SK-N-MC (cell line): ENCODE data around the gene SYDE1.
A peak's percentile ranks its signal among the peaks of the same experiment; 100 is the strongest.

Experiments
- DNase-seq: peaks from one replicate; pipeline ENCODE4 v3.0.0-alpha.2; 2011; ENCODE audit warnings: low read depth, low spot score
- H3K27ac ChIP-seq: fragments of 200-600 bp; sonication (generic); 2 replicates; pipeline ENCODE4 v1.5.1; 2016; ENCODE audit warnings: mixed run types
- H3K36me3 ChIP-seq: fragments of 200-600 bp; sonication (generic); 2 replicates; pipeline ENCODE4 v1.6.1; 2017; ENCODE audit warnings: antibody characterized with exemption, low read length, mixed read lengths; ENCODE audit not compliant: insufficient read depth
- H3K4me3 ChIP-seq: fragments of 200-600 bp; sonication (generic); 2 replicates; pipeline ENCODE4 v1.5.1; 2016
- H3K9ac ChIP-seq: fragments of 200-600 bp; sonication (generic); 2 replicates; pipeline ENCODE4 v1.8.0; 2017; ENCODE audit warnings: mixed run types, mixed read lengths; ENCODE audit not compliant: insufficient read length
- H3K9me3 ChIP-seq: fragments of 200-600 bp; sonication (generic); 2 replicates; pipeline ENCODE4 v1.6.1; 2017; ENCODE audit warnings: low read depth, mild to moderate bottlenecking, antibody characterized with exemption, low read length, moderate library complexity, mixed read lengths
- EZH2 ChIP-seq: fragments of 200-600 bp; sonication (generic); IDR thresholded peaks from one replicate; pipeline ENCODE4 v1.6.1; 2017; ENCODE audit warnings: antibody characterized with exemption
- FOXP2 ChIP-seq: optimal IDR thresholded peaks from 2 replicates; pipeline ENCODE3; 2011; ENCODE audit warnings: mild to moderate bottlenecking, moderate library complexity; ENCODE audit not compliant: insufficient read depth; ENCODE audit errors: extremely low read length, control extremely low read depth
- POLR2AphosphoS5 ChIP-seq: IDR thresholded peaks from 2 replicates; pipeline ENCODE4 v1.6.1; 2012; ENCODE audit warnings: mild to moderate bottlenecking, low read depth, low read length, borderline replicate concordance

The SYDE1 gene

GRCh38 chr19:15120135-15121026, 13.2 kb downstream of the SYDE1 start:
- no peaks in the 10 kb centered on the region for H3K9me3 ChIP-seq
- H3K4me3 ChIP-seq, result no peak overlapping the region
- peaks cover 63% of the 10 kb centered on the region for H3K36me3 ChIP-seq

DNA sequence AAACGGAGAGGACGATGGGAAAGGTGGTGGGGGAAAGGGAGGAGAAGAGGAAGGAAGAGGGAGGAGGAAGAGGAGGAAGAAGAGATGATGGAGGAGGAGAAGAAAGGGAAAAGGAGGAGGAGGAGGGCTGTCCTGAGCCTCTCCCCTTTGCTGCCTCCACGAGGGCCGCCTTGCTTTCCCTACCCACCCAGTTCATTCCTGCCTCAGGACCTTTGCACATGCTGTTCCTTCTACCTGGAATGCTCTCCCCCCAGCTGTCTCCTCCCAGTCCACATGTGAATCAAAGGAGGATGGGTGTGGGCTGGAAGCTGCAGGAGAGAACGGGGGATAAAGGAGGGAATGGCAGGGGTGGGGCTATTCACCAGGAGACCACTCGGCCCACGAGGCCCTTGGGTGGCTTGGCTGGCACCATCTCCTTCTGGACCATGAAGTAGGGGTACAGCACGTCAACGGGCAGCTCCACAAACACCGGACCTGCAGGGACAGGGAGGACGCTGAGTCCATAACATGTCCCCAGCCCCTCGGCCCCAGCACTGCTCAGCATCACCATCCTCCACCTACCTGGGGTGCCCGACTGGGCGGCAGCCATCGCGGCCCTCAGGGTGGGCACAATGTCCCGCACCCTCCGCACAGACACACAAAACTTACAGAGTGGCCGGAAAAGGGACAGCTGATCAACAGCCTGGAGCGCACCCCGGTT, 15.3 kb downstream of the SYDE1 start:
- DNase-seq, result no peak
- Histone ChIP-seq H3K9ac (no peak overlapping the region), H3K9me3 (no peaks in the 10 kb centered on the region), H3K4me3 (no peak overlapping the region), H3K27ac (no peak overlapping the region), H3K36me3 (peaks cover 44% of the 10 kb centered on the region)
- TF ChIP-seq POLR2AphosphoS5, result no peak

More at GRCh38 chr19:15120135-15121026, 13.2 kb downstream of the SYDE1 start:
- TF ChIP-seq POLR2AphosphoS5, result no peak
- DNase-seq, result no peak
- H3K9ac ChIP-seq, result no peak overlapping the region
- H3K27ac ChIP-seq, result no peak overlapping the region

DNA sequence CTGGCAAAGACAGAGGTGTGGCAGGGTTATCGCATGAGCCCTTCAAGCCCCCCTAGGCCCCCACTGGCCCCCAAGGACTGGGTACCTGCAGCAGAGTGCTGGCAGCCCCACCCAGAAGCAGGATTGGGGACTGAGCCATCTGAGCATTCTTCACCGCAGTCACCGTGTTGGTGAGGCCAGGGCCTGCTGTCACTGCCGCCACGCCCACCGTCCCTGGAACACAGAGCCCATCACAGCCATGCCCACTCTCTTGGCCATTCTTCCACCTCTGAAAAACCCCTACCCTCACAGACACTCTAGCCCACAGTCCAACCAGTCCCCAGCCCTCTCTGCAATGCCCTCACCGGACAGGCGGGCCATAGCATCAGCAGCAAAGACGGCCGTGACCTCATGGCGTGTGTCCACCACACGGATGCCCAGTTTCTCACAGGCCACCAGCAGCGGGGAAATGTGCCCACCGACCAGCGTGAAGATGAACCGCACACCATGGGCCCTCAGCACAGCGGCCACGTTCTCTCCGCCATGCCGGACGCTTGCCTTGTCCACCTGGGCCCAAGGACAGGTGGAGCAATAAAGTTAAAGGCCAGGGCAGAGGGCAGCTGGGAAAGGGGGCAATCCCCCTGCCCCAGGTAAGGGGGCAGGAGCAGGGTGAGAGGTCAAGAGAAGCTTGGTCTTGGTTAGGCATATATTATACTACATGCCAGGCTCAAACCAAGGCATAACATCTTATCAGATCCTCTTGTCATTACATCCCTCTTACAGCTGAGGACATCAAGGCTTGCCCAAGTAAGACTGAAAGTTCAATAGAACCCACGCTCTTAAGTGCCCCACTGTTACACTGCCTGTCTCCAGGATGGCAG, 16.1 kb downstream of the SYDE1 start:
- no peak overlapping the region for H3K9ac ChIP-seq
- no peak for DNase-seq
- H3K27ac ChIP-seq, result no peak overlapping the region
- H3K9me3 ChIP-seq, result no peaks in the 10 kb centered on the region
- peaks cover 37% of the 10 kb centered on the region for H3K36me3 ChIP-seq
- TF ChIP-seq POLR2AphosphoS5 (no peak), EZH2 (no peak), FOXP2 (no peak)
- no peak overlapping the region for H3K4me3 ChIP-seq

- no peak for DNase-seq
- Histone ChIP-seq H3K9ac (no peak overlapping the region), H3K9me3 (no peaks in the 10 kb centered on the region), H3K27ac (no peak overlapping the region), H3K4me3 (no peak overlapping the region), H3K36me3 (peaks cover 31% of the 10 kb centered on the region)
- no peak for TF ChIP-seq POLR2AphosphoS5
- TF ChIP-seq EZH2, result no peak
- TF ChIP-seq FOXP2, result no peak
Measured at GRCh38 chr19:15123900-15124299, 16.7 kb downstream of the SYDE1 start.

DNA sequence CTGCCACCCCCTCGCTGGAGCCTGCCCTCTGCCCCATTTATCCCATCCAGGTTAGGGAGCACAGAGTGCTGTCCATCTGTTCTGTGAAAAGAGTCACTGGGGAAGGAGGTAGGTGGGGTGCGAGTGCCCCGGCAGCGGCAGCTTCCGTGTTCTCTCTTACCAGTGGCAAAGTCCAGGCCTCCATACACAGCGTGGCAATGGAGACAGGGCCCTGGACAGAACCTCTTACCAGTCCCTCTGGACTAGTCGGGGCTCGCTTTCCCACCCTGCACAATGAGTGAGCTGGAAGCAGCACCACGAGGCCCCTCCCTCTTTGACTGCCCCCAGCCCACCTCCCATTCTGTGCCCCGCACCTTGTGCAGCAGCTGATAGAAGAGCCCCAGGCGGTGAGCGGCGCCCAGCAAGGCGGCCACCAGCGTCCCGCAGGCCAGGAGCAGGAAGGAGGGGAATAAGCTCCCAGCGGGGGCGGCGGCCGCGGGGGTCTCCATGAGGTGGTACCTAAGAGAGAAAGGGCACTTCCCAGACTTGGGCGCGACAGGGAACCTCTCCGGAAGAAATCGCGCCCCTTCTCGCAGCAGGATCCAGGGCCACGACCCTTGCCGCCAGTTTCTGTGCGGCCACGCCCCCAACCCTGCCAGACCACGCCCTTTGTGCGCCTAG, 17.5 kb downstream of the SYDE1 start:
- H3K9ac ChIP-seq, result peak overlapping the region; percentile 94
- H3K4me3 ChIP-seq, result peak overlapping the region; percentile 98
- H3K27ac ChIP-seq, result no peak overlapping the region
- TF ChIP-seq EZH2 (no peak), POLR2AphosphoS5 (no peak), FOXP2 (no peak)
- no peak for DNase-seq
- no peaks in the 10 kb centered on the region for H3K9me3 ChIP-seq
- peaks cover 23% of the 10 kb centered on the region; the same call in 1 of the 2 replicates for H3K36me3 ChIP-seq

- H3K27ac ChIP-seq, result peak overlapping the region; percentile 90
- H3K9me3 ChIP-seq, result no peaks in the 10 kb centered on the region
- DNase-seq, result peak; percentile 84
- TF ChIP-seq FOXP2, result no peak
- TF ChIP-seq POLR2AphosphoS5, result peak; percentile 73; the same call in 1 of the 2 replicates
- peaks cover 15% of the 10 kb centered on the region; the same call in 1 of the 2 replicates for H3K36me3 ChIP-seq
- H3K4me3 ChIP-seq, result peak overlapping the region; percentile 98
- peak overlapping the region; percentile 94 for H3K9ac ChIP-seq
Measured at GRCh38 chr19:15125232-15126067, 18.2 kb downstream of the SYDE1 start.

- Histone ChIP-seq H3K4me3 (peak overlapping the region; percentile 98), H3K9ac (no peak overlapping the region), H3K36me3 (peaks cover 10% of the 10 kb centered on the region; the same call in 1 of the 2 replicates), H3K27ac (peak overlapping the region; percentile 4; the same call in 1 of the 2 replicates), H3K9me3 (no peaks in the 10 kb centered on the region)
- TF ChIP-seq FOXP2 (no peak), EZH2 (no peak), POLR2AphosphoS5 (no peak)
- no peak for DNase-seq
Measured at GRCh38 chr19:15126131-15126910, 19.1 kb downstream of the SYDE1 start.
